Putamen (tissue), 1 donor: ENCODE data around the gene PI4KA.
"Not testable (repeated sequence)": the region's sequence is repeated elsewhere in the genome, so short reads cannot be mapped to it uniquely, and the experiment has no call there.

Experiments
- DNase-seq: peaks from one replicate; pipeline ENCODE4 v3.0.0-alpha.2; 2016; ENCODE audit warnings: low spot score

The PI4KA gene

DNA sequence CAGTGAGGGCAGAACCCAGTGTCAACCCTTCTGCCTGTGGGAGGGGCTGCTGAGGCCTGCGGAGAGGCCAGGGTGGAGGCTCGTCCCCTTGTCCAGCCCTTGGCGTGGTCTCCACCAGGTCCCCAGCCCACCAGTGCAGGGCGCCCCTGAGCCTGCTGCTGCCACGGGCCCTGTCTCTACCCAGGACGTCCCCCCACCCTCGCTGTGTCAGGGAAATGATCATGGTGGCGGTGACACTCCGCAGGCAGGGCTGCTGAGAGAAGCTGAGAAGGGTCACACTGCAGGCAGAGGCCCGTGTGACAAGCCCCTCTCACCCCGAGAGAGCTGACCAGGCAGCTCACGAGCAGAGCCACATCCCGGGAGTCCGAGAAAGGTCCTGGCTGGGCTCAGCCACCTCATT is 164.4 kb downstream of the PI4KA start:
- not testable (repeated sequence) for DNase-seq

- not testable (repeated sequence) for DNase-seq
These were observed 165.7 kb downstream of the PI4KA start for GRCh38 chr22:20692926-20693325.

- not testable (repeated sequence) for DNase-seq
These were observed 167.9 kb downstream of the PI4KA start for GRCh38 chr22:20690586-20691317.

- not testable (repeated sequence) for DNase-seq
These were observed 171.0 kb downstream of the PI4KA start for GRCh38 chr22:20687356-20688172.

GRCh38 chr22:20685764-20686163 is 172.8 kb downstream of the PI4KA start:
- not testable (repeated sequence) for DNase-seq

DNA sequence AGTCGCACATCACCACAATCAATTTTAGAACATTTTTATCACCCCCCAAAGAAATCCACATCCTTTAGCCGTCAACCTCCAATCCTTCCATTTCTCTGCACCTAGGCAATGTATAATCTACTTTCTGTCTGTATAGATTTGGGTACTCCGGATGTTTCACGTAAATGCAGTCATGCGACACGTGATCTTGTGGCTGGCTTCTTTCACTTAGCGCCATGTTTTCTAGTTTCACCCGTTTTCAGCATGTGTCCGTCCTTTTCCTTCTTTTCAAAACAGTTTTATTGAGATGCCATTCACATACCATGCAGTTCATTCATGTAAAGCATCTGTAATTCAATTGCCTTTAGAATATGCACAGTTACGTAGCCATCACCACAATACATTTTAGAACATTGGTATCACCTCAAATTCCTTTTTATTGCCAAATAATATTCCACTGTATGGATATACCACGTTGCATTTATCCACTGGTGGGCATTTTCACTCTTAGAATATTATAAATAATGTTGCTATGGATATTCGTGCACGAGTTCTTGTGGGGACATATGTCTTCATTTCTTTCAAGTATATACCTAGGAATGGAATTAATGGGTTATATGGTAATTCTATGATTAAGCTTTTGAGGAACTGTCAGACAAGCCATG is 179.7 kb downstream of the PI4KA start:
- not testable (repeated sequence) for DNase-seq

DNA sequence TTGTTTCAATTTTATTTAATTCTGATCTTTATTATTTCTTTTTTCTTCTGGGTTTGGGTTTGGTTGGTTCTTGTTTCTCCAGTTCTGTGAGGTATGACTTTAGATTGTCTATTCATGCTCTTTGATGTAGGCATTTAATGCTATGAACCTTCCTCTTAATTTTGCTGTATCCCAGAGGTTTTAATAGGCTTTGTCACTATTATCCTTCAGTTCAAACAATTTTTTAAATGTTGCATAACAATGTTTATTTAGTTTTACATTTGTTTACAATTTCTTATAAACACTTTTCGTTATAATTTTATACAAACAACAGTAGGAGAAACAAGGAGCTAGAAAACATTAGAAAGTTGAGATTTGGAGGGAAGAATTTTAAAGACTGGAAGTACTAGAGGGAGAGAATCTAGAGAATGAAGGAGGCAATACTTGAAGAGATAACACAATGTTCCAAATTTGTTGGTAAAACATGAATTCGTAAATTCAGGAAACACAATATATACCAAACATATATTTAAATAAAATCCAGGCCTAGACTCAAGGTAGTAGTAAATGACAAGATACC is 180.8 kb downstream of the PI4KA start:
- no peak for DNase-seq

DNA sequence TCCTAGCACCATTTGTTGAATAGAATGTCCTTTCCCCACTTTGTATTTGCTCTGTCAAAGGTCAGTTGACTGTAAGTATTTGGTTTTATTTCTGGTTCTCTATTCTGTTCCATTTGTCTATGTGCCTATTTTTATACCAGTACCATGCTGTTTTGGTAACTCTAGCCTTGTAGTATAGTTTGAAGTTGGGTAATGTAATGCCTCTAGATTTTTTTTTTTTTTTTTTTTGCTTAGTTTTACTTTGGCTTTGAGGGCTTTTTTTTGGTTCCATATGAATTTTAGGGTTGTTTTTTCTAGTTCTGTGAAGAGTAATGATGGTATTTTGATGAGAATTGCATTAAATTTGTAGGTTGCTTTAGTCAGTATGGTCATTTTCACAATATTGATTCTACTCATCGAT is 183.0 kb downstream of the PI4KA start:
- DNase-seq, result not testable (repeated sequence)

DNA sequence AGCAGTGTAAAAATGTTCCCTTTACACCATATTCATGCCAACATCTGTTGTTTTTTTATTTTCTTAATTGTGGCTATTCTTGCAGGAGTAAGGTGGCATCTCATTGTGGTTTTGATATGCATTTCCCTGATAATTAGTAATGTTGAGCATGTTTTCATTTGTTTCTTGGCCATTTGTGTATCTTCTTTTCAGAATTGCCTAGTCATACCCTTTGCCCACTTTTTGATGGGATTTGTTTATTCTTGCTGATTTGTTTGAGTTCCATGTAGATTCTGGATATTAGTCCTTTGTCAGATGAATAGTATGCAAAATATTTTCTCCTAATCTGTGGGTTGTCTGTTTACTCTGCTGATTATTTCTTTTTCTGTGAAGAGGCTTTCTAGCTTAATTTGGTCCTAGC is 183.6 kb downstream of the PI4KA start:
- no peak for DNase-seq

DNA sequence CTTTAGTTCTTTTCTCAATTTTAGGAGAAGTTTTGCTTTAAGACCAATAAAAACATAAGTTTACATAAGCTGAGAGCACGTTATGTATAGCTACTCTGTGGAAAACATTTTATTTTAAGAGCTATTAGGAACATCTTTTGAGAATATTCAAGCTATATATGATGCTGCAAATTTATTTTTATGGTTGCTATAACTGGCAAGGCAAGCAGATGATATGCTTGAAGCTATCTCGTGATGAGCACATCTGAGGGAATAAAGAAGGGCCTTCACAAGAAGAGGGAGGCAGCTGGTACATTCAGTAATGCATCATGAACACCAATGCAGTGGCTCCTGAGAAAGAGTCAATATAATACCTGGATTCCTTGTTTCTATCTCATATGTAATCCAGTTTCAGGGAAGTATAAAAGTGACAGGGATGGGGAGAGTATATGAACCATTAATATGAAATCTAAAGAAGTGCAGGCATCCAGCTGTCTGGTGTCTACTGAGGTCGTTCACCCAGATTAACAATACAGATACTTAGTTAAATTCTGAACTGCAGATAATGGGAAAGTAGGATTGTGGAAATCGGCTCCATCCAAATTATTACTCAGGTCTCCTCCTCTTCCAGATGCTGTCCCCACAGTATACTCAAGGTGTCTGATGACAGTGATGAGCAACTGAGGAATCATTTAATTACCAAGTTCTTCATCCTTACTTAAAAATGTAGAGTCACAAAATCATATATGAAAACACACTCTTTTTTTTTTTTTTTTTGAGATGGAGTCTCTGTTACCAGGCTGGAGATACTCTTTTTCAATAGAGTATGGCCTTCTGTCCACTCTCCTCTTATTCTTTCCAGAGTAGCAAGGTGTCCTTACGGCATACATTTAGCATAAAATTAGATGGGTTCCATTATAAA is 185.1 kb downstream of the PI4KA start:
- no peak for DNase-seq

- no peak for DNase-seq
These were observed 185.9 kb downstream of the PI4KA start for GRCh38 chr22:20672732-20673131.

DNA sequence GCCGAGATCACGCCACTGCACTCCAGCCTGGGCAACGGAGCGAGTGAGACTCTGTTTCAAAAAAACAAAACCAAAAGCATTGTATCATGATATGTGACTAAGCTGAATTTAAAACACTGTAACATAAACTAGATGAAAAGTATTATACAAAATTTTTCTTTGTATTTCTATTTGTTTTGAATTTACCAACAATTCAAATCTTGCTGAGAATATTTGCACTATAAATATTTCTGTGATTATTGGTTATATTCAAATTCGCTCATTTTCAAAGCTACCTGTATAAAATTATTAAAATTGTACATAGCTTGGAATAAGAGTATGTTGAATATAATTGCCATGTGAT is 186.6 kb downstream of the PI4KA start:
- DNase-seq, result no peak

- DNase-seq, result no peak
These were observed 187.1 kb downstream of the PI4KA start for GRCh38 chr22:20671409-20672081.

DNA sequence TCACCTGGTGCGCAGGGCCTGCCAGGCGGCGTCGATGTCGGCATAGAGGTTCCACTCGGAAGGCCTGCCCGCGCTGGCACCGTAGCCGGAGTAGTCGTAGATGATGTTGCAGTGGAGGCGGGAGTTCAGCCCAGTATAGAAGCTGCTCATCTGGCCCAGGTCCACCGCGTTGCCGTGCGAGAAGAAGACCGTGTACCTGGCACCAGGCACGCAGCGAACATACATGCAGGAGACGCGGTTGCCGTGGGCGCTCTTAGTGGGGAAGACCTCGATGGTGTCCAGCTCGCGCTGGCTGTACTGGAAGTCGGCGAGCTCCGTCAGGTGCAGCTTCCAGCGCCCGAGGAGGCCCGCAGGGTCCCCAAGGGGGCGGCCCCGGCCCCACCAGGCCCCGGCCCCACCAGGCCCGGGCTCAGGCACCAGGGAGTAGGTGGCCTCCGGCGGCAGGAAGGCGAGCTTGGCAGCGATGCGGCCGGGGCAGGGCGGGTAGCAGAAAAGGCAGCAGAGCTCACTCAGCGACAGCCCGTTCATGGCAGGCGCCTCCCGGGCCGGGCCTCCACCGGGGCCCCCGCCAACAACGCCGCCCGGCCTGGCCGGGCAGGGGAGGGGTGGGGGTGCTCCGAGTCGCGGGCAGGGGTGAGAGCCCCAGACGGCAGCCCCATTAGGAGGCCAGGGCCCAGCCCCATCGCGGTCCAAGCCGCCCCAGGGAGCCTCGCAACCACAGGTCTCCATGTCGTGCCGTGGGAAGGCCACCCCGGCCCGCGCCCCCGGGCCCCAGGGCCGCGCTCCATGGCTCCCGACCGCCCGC is 188.0 kb downstream of the PI4KA start:
- DNase-seq, result not testable (repeated sequence)

- not testable (repeated sequence) for DNase-seq
These were observed 188.7 kb downstream of the PI4KA start for GRCh38 chr22:20669884-20670283.

GRCh38 chr22:20669471-20669870 is 189.1 kb downstream of the PI4KA start:
- not testable (repeated sequence) for DNase-seq

DNA sequence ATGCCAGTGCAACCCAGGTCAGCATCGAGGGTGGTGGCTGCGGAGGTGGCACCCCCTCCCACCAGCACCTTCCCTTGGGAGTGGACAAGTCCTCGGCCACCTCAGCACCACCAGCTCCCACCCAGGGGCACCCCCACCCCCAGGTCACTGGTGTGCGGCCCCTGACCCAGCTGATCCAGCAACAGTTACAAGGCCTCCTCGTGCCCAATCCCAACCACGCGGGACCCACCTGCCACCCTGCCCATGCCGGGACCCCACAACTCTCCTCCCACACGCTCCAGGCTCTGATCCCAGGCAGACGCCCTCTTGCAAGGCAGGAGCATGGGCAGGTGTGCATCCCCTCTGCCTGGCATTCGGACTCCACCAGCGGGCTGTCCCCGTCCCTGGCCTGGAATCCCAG is 189.8 kb downstream of the PI4KA start:
- not testable (repeated sequence) for DNase-seq

GRCh38 chr22:20668226-20668625 is 190.4 kb downstream of the PI4KA start:
- not testable (repeated sequence) for DNase-seq

GRCh38 chr22:20667548-20667947 is 191.1 kb downstream of the PI4KA start:
- DNase-seq, result not testable (repeated sequence)

GRCh38 chr22:20666560-20666959 is 192.1 kb downstream of the PI4KA start:
- no peak for DNase-seq
